Measurements from ENCODE around the gene TMSB15B. TPM values are rescaled to one million over a fixed set of nuclear protein-coding genes. Genes with fewer than 3 reads are reported as not detected.
A peak's percentile ranks its signal among the peaks of the same experiment; 100 is the strongest.
"Not testable (repeated sequence)": the region's sequence is repeated elsewhere in the genome, so short reads cannot be mapped to it uniquely, and the experiment has no call there.

The TMSB15B gene
- total RNA-seq, 1 donor from 2014 or later: 12.5 TPM

GRCh38 chrX:103927030-103927429 is 35.4 kb upstream of the TMSB15B start:
- Mint-ChIP-seq H3K9me3 (ENCODE audit: low read depth) (peaks cover 8% of the 10 kb centered on the region), H3K36me3 (ENCODE audit: low read depth) (no peaks in the 10 kb centered on the region), H3K4me1 (ENCODE audit: low read depth) (no peaks in the 10 kb centered on the region), H3K27me3 (ENCODE audit: low read depth) (no peaks in the 10 kb centered on the region), H3K27ac (ENCODE audit: unreplicated experiment) (no peak overlapping the region), H3K4me3 (ENCODE audit: unreplicated experiment) (no peak overlapping the region)
- TF ChIP-seq, protein P1, sequence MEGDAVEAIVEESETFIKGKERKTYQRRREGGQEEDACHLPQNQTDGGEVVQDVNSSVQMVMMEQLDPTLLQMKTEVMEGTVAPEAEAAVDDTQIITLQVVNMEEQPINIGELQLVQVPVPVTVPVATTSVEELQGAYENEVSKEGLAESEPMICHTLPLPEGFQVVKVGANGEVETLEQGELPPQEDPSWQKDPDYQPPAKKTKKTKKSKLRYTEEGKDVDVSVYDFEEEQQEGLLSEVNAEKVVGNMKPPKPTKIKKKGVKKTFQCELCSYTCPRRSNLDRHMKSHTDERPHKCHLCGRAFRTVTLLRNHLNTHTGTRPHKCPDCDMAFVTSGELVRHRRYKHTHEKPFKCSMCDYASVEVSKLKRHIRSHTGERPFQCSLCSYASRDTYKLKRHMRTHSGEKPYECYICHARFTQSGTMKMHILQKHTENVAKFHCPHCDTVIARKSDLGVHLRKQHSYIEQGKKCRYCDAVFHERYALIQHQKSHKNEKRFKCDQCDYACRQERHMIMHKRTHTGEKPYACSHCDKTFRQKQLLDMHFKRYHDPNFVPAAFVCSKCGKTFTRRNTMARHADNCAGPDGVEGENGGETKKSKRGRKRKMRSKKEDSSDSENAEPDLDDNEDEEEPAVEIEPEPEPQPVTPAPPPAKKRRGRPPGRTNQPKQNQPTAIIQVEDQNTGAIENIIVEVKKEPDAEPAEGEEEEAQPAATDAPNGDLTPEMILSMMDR (IDR thresholded peaks at IDR 0.05): no peak
- DNase-seq (ENCODE audit: low spot score): no peak

DNA sequence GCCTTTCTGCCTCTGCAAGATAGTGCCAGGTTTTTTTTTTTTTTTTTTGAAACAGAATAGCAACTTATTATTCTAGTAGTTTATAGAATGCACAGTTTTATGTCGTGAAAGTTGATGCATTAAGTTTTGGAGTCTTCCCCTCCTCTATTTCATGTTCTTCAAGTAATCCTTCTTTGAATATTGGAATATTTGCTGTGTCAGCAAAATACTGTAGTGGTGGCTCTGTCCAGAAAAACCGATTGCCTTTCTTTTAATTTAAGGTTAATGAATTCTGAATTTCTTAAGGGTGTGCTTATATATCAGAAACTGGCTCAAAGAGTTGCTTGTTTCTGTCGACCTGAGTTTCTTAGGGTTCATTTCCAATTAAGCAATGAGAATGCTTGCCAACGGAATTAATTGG is 34.8 kb upstream of the TMSB15B start:
- Mint-ChIP-seq H3K4me3 (ENCODE audit: unreplicated experiment) (no peak overlapping the region), H3K27me3 (ENCODE audit: low read depth) (no peaks in the 10 kb centered on the region), H3K9me3 (ENCODE audit: low read depth) (peaks cover 8% of the 10 kb centered on the region), H3K4me1 (ENCODE audit: low read depth) (no peaks in the 10 kb centered on the region), H3K27ac (ENCODE audit: unreplicated experiment) (no peak overlapping the region), H3K36me3 (ENCODE audit: low read depth) (no peaks in the 10 kb centered on the region)
- TF ChIP-seq, protein P1 (IDR thresholded peaks at IDR 0.05): no peak
- DNase-seq (ENCODE audit: low spot score): no peak

DNA sequence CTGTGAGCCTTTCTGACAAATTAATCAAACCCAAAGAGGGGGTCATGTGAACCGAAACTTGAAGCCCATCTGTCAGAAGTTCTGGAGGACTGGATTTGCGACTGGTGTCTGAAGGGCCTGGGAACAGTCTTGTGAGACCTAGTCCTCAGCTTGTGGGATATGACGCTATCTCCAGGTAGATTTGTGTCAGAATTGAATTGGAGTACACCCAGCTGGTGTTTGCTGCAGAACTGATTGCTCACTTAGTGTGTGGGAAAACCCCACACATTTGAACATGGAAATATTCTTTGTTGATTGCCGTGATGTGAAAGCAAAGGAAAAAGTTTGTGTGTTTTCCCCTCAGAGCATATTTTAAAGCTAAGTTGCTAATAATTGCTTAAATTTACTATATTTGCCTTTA is 30.3 kb upstream of the TMSB15B start:
- Mint-ChIP-seq H3K4me3 (ENCODE audit: unreplicated experiment) (no peak overlapping the region), H3K9me3 (ENCODE audit: low read depth) (no peaks in the 10 kb centered on the region), H3K4me1 (ENCODE audit: low read depth) (no peaks in the 10 kb centered on the region), H3K36me3 (ENCODE audit: low read depth) (no peaks in the 10 kb centered on the region), H3K27me3 (ENCODE audit: low read depth) (no peaks in the 10 kb centered on the region), H3K27ac (ENCODE audit: unreplicated experiment) (no peak overlapping the region)
- TF ChIP-seq, protein P1 (IDR thresholded peaks at IDR 0.05): no peak
- no peak for DNase-seq (ENCODE audit: low spot score)

DNA sequence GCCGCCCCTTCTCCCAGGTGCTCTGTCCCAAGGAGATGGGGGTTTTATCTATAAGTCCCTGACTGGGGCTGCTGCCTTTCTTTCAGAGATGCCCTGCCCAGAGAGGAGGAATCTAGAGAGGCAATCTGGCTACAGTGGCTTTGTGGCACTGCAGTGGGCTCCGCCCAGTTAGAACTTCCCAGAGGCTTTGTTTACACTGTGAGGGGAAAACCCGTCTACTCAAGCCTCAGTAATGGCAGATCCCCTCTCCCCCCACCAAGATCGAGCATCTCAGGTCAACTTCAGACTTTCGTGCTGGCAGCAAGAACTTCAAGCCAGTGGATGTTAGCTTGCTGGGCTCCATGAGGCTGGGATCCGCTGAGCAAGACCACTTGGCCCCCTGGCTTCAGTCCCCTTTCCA is 22.2 kb upstream of the TMSB15B start:
- H3K9me3 Mint-ChIP-seq (ENCODE audit: low read depth); H3K4me3 Mint-ChIP-seq (ENCODE audit: unreplicated experiment); H3K27me3 Mint-ChIP-seq (ENCODE audit: low read depth); H3K36me3 Mint-ChIP-seq (ENCODE audit: low read depth); DNase-seq (ENCODE audit: low spot score); H3K4me1 Mint-ChIP-seq (ENCODE audit: low read depth); H3K27ac Mint-ChIP-seq (ENCODE audit: unreplicated experiment): not testable (repeated sequence)

GRCh38 chrX:103941201-103941975 is 21.0 kb upstream of the TMSB15B start:
- TF ChIP-seq, protein P1 (IDR thresholded peaks at IDR 0.05): peak; percentile 80
- DNase-seq (ENCODE audit: low spot score): no peak
- Mint-ChIP-seq H3K4me1 (ENCODE audit: low read depth) (peaks cover 4% of the 10 kb centered on the region), H3K4me3 (ENCODE audit: unreplicated experiment) (no peak overlapping the region), H3K27ac (ENCODE audit: unreplicated experiment) (peak overlapping the region; percentile 29), H3K36me3 (ENCODE audit: low read depth) (no peaks in the 10 kb centered on the region), H3K27me3 (ENCODE audit: low read depth) (no peaks in the 10 kb centered on the region), H3K9me3 (ENCODE audit: low read depth) (peaks cover 6% of the 10 kb centered on the region)

DNA sequence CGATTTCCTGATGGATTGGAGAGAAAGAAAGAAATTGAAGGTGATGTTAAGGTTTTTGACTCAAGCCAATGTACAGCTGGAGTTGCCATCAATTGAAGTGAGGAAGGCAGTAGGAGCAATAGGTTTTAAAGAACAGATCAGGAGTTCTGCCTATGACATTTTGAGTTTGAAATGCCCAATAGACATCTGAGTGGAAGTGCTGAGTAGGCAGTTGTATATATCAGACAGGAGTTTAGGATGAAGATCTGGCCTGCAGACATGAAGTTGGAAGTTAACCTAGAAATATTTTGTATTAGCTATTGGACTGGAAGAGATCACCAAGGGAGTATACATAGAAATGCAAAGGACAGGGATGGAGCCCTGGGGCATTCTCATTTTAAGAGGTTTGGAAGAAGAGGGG is 12.9 kb upstream of the TMSB15B start:
- TF ChIP-seq, protein P1 (IDR thresholded peaks at IDR 0.05): no peak
- no peak for DNase-seq (ENCODE audit: low spot score)
- Mint-ChIP-seq H3K27me3 (ENCODE audit: low read depth) (no peaks in the 10 kb centered on the region), H3K36me3 (ENCODE audit: low read depth) (no peaks in the 10 kb centered on the region), H3K4me3 (ENCODE audit: unreplicated experiment) (no peak overlapping the region), H3K27ac (ENCODE audit: unreplicated experiment) (no peak overlapping the region), H3K9me3 (ENCODE audit: low read depth) (no peaks in the 10 kb centered on the region), H3K4me1 (ENCODE audit: low read depth) (no peaks in the 10 kb centered on the region)

Data from chondrocyte (in vitro differentiated cells).